Nucleus accumbens (tissue), 56 donors: ENCODE measurements around the gene NFASC.
A peak's percentile ranks its signal among the peaks of the same experiment; 100 is the strongest.

Experiments
- DNase-seq, 56 donors: peaks; one replicate each; lab custom pipeline; 2025; lab: John Stamatoyannopoulos, UW

Gene NFASC

GRCh38 chr1:204870160-204870912 lies at the start of gene NFASC:
Gene NFASC (plus strand): TSS chr1:204870862. CDS start chr1:204944316, 73,454 bp downstream.
- DNase-seq = peak in 52 of 56 donors; percentile 32 to 97 (median 82)

DNA sequence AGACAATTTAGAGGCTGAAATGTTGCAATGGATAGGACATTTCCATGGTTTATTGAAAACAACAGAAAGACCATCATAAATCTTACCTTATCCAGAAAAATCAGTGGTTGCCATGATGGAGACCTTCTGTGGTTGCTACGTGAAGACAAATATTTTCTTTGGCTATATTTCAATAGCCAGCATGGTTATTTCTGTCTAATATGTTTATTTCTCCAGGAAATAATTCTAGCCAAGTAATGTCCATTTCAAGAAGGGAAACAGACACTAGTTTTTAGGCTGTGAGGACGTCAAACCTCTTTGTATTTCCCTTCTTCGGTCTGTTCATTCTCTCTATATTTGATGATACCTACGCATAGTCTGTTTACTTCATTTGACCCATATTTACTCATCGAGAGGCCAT lies 49.2 kb upstream of the NFASC start:
- no peak for DNase-seq

DNA sequence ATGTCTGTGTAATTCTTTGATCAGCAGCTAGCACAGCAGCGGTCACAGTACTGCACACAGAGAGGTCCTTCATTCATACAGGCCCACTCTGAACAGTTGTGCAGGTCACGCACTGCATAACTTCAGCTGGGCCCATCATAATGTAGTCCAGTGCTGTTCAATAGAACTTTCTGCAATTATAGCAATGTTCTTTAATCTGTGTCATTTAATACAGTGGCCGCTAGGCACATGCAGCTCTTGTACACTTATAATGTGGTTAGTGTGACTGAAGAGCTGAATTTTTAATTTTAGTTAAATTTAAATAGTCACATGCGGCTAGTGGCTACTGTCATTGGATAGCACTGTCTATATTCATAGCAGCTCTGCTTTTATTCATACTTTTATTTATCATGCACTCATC lies 48.7 kb upstream of the NFASC start:
- DNase-seq = peak in 1 of 56 donors; percentile 4

DNA sequence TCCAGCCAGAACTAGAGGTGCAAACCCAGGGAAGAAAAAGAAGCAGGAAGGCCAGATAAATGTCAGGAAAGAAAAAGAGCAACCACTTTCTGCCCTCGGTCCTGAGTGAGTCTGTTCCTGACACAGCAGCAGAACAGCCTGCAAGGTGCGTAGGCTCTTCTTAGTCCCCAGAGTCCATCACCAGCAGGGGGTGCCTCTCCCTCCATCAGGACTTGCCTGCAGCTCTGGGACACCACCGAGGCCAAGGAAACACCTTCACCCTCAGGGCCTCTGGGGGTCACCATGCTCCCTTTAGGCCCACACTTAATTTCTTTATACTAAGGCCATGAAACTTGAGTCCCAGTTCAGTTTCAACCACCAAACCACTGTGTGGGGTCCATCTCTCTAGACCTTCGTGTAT lies 43.7 kb upstream of the NFASC start:
- DNase-seq = peak in 24 of 56 donors; percentile 6 to 61 (median 30)

DNA sequence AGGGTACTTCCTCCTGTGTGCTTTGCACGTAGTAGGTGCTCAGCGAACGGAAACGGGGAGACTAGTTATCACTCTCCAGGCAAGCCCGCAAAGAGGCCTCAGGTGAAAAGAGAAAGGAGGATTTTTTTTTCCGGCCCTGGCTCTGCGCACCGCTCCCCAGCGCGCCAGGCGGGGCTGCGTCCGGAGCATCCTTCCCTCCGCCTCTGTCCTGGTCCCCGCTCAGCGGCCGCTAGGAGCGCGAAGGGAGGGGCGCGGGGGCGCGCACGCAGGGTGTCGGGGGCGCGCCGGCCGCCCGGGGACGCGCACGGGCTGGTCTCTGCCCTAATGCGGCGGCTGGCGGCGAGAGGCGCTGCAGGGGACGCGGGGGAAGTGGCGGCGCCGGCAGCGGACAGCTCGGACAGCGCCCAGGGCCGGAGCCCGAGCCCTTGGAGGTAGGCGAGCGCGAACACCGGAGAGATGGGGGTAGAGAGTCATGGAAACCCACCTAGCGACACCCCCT lies 42.3 kb upstream of the NFASC start:
- DNase-seq = peak in 52 of 56 donors; percentile 38 to 92 (median 75)

- peak in 40 of 56 donors; percentile 8 to 77 (median 50) for DNase-seq
These were observed 41.4 kb upstream of the NFASC start for GRCh38 chr1:204829133-204829825.

- DNase-seq = peak in 26 of 56 donors; percentile 14 to 60 (median 28)
These were observed 39.9 kb upstream of the NFASC start for GRCh38 chr1:204830747-204831146.

DNA sequence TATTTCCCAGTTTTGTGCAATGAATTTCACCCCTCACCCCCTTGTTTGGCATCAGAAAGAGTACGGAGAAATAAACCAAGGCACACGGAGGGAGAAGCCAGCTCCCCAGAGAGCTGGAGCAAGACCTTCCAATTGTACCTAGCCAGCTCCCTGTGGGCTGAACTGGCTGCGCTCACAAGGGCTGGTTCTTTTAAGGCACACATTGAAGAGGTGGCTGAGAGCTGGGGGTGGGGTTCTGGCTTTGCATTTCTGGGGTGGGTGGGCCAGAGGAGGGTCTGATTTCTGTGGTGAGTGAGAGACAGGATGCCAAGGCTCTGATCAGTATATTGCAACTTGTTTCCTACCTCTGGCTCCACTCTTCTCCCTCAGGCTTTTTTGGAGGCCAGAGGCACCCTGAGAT lies 39.5 kb upstream of the NFASC start:
- no peak for DNase-seq

- no peak for DNase-seq
These were observed 36.3 kb upstream of the NFASC start for GRCh38 chr1:204834336-204834735.

- DNase-seq = no peak
These were observed 35.9 kb upstream of the NFASC start for GRCh38 chr1:204834752-204835151.

- DNase-seq = no peak
These were observed 34.9 kb upstream of the NFASC start for GRCh38 chr1:204835737-204836136.

GRCh38 chr1:204836856-204837255 lies 33.8 kb upstream of the NFASC start:
- no peak for DNase-seq

DNA sequence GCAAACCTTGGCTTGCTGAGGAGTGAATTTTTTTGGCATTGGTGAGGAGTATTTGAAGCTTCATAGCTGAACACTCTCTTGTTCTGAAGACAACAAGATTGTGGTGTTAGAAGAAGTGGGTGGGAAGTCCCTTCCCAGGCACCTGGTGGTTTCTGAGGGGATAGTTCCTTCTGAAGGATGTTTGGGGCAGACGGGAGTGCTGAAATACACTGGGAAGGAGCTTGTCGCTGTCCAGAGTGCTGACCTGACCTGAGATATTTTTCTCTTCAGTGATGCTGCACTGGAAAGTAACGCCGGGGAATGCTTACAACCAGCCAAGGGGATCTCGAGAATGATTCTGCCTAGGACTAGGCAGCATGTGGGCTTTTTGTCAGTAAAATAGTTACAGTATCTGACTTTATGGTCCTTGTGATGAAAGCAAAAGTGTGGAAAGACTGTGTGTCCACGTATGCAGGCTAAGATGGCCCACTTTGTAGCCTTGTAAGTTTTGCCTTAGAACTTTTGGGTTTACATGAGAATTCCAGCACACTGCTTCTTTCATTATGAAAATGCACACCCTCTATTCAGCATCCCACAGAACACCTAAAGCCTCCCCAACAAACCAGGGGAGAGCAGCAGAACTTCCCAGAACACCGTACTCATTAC lies 33.1 kb upstream of the NFASC start:
- DNase-seq = peak in 13 of 56 donors; percentile 8 to 48 (median 30)

- no peak for DNase-seq
These were observed 29.3 kb upstream of the NFASC start for GRCh38 chr1:204841316-204841715.

GRCh38 chr1:204841798-204842197 lies 28.9 kb upstream of the NFASC start:
- DNase-seq = no peak

DNA sequence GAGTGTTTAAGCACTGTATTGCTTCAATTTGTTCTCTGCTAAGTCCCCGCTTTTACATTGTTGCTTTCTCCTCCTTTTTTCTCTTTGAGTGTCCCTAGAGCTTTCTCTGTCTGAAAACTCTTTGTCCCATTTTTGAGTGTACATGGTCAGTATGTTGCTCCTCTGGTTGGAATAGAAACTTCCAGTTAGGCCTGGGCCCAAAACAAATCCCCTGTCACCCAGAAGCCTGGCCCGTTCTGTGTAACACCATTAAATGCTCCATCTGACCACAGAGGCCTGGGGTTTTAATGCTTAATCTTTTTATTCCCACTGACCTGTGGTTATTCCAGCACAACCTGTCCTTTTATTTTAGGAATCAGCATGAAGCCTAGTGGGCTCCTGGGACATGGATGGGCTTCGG lies 28.3 kb upstream of the NFASC start:
- no peak for DNase-seq

GRCh38 chr1:204842892-204843291 lies 27.8 kb upstream of the NFASC start:
- peak in 40 of 56 donors; percentile 22 to 79 (median 58) for DNase-seq

GRCh38 chr1:204846546-204846945 lies 24.1 kb upstream of the NFASC start:
- peak in 55 of 56 donors; percentile 37 to 93 (median 81) for DNase-seq

DNA sequence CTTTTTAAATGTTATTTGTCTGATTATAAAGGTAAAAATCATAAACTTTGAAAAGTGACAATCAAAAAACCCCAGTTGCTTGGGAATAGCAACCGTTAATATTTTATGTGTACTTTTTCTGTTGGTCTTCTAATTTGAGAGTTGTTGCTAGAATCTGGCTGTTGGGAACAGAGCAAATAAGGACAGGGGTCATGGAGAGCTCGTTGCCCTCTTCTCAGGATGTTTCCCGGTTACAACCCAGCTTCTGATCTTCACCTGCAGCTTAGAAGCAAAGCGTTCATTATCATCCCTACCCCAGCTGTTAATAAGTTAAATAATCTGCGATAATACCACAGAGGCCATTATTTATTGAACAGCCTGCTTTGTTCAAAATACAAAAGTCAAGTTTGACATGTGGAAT lies 22.1 kb upstream of the NFASC start:
- no peak for DNase-seq

DNA sequence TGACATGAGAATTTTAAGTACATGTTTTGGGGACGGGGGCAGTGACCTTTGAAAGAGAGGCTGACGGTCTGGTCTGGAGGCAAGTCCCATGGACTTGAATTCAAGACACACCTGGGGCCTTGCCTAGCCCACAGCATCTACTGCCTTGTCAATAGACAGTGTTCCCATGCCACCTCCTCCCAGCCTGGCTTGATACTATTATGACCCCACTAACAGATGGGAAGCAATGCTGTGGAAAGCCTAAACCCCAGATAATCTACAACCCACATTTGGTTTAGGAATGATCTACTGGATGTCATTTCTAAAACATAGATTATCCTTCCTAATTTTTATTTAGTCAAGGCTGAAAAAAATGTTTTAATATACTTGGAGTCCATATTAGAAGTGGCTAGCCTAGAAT lies 17.8 kb upstream of the NFASC start:
- DNase-seq = no peak

DNA sequence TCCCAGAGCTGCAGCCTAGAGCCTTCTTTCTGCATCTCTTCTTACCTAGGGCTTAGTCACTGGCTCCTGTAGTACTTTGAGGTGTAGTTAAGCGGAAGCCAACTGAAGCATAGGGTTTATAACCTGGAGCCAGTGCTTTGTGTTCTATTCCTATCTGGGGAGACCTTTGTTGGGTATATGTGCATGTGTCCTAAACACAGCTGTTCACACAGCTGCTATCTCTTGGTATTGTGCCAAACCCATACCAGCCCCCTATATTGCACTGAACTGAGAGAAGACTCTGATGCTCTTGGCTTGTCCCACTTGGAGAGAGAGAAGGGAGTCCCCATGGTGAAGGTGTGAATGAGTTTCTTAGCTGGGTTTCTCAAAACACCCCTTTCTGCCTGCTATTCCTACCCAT lies 17.2 kb upstream of the NFASC start:
- no peak for DNase-seq
